K562 (cell line): ENCODE results near the gene SCT. TPM values are rescaled to one million over a fixed set of nuclear protein-coding genes. Genes with fewer than 3 reads are reported as not detected.

ENCODE experiments used
- ARID2 ChIP-seq: fragments of 450-650 bp; IDR thresholded peaks from 2 replicates; pipeline ENCODE4 v1.6.1; 2017; ENCODE audit warnings: antibody characterized with exemption, mild to moderate bottlenecking
- ETV1 ChIP-seq: fragments of 450-650 bp; conservative IDR thresholded peaks from 2 replicates; pipeline ENCODE4 v1.6.1; 2016; ENCODE audit warnings: missing genetic modification characterization, control low read depth, low read depth, missing compliant biosample characterization
- MAFK ChIP-seq: IDR thresholded peaks from 2 replicates; pipeline ENCODE4 v1.6.1; 2011; ENCODE audit warnings: low read length, improper control_type of control experiment
- NEUROD1 ChIP-seq: fragments of 150-350 bp; IDR thresholded peaks from 2 replicates; pipeline ENCODE4 v1.6.1; 2014; ENCODE audit warnings: borderline replicate concordance, low read length, low read depth; ENCODE audit not compliant: partially characterized antibody
- NFXL1 ChIP-seq: fragments of 450-650 bp; formaldehyde crosslinking; IDR thresholded peaks from 2 replicates; pipeline ENCODE4 v1.4.0; 2021; ENCODE audit warnings: mild to moderate bottlenecking
- NR2F6 ChIP-seq: fragments of 450-650 bp; formaldehyde crosslinking; IDR thresholded peaks from 2 replicates; pipeline ENCODE4 v1.4.0; 2020; ENCODE audit warnings: mild to moderate bottlenecking
- PHB2 ChIP-seq: fragments of 450-650 bp; IDR thresholded peaks from 2 replicates; pipeline ENCODE4 v1.6.1; 2017; ENCODE audit warnings: low read depth
- PHF21A ChIP-seq: fragments of 450-650 bp; IDR thresholded peaks from 2 replicates; pipeline ENCODE4 v1.6.1; 2017; ENCODE audit warnings: low read depth, borderline replicate concordance
- POLR2H ChIP-seq: IDR thresholded peaks from 2 replicates; pipeline ENCODE4 v1.6.1; 2016; ENCODE audit warnings: missing genetic modification characterization, low read depth, mild to moderate bottlenecking, control low read depth, missing compliant biosample characterization, moderate library complexity
- SIN3A ChIP-seq, 2 experiments: fragments of 150-350 bp in 1 of 2; IDR thresholded peaks; 2 replicates each; pipeline ENCODE4 v1.6.1; 2011 to 2016; ENCODE audit warnings: borderline replicate concordance in 2 of 2, low read depth in 2 of 2, low read length in 2 of 2, mild to moderate bottlenecking in 2 of 2, moderate library complexity in 2 of 2; ENCODE audit not compliant: control insufficient read depth in 1 of 2
- SIX5 ChIP-seq, 2 experiments: IDR thresholded peaks; 2 replicates each; pipeline ENCODE4 v1.6.1; 2011; ENCODE audit warnings: low read length in 2 of 2, borderline replicate concordance in 1 of 2, low read depth in 1 of 2, mild to moderate bottlenecking in 1 of 2, moderate library complexity in 1 of 2; ENCODE audit not compliant: insufficient read depth in 1 of 2
- SMAD4 ChIP-seq: fragments of 250-450 bp; sonication (Bioruptor Pico); conservative IDR thresholded peaks from 2 replicates; pipeline ENCODE4 v1.8.0; 2021; ENCODE audit warnings: inconsistent platforms, mild to moderate bottlenecking, moderate library complexity
- SNRNP70 ChIP-seq: fragments of 200-400 bp; formaldehyde crosslinking; optimal IDR thresholded peaks from 2 replicates; pipeline ENCODE3; 2017; ENCODE audit warnings: low read depth, low read length
- TARDBP ChIP-seq: fragments of 450-650 bp; IDR thresholded peaks from 2 replicates; pipeline ENCODE4 v1.6.1; 2016
- TCFL5 ChIP-seq: fragments of 250-450 bp; sonication (Bioruptor Pico); conservative IDR thresholded peaks from 2 replicates; pipeline ENCODE4 v1.6.1; 2021; ENCODE audit warnings: mild to moderate bottlenecking, moderate library complexity, matching md5 sums
- TEAD1 ChIP-seq, 2 experiments: fragments of 450-650 bp in 1 of 2; sonication (generic) in 1 of 2; formaldehyde crosslinking; IDR thresholded peaks; 2 replicates each; pipeline versions ENCODE4 v1.4.0 to v1.8.0; 2020 to 2022; ENCODE audit warnings: mild to moderate bottlenecking in 2 of 2, missing genetic modification reagents in 1 of 2
- TFAM ChIP-seq: fragments of 250-450 bp; sonication (Bioruptor Pico); conservative IDR thresholded peaks from 2 replicates; pipeline ENCODE4 v1.5.0; 2021; ENCODE audit warnings: mild to moderate bottlenecking, moderate library complexity
- TOE1 ChIP-seq, 2 experiments: fragments of 450-650 bp in 1 of 2; sonication (generic) in 1 of 2; formaldehyde crosslinking in 1 of 2; IDR thresholded peaks; 2 replicates each; pipeline versions ENCODE4 v1.7.1 to v1.8.0; 2016 to 2022; ENCODE audit warnings: borderline replicate concordance in 2 of 2, mild to moderate bottlenecking in 2 of 2, antibody characterized with exemption in 1 of 2, inconsistent platforms in 1 of 2, low read depth in 1 of 2, missing genetic modification reagents in 1 of 2, moderate library complexity in 1 of 2
- TSC22D4 ChIP-seq: fragments of 450-650 bp; IDR thresholded peaks from 2 replicates; pipeline ENCODE4 v1.6.1; 2016; ENCODE audit warnings: missing genetic modification characterization, missing biosample characterization, control low read depth
- YY1 ChIP-seq, 3 experiments: IDR thresholded peaks; 2 replicates each; pipeline ENCODE4 v1.6.1; 2011; ENCODE audit warnings: low read length in 2 of 3, mild to moderate bottlenecking in 2 of 3, moderate library complexity in 2 of 3, borderline replicate concordance in 1 of 3, control low read depth in 1 of 3, low read depth in 1 of 3; ENCODE audit not compliant: insufficient read depth in 3 of 3, insufficient replicate concordance in 2 of 3, control insufficient read depth in 1 of 3, insufficient read length in 1 of 3; ENCODE audit errors: extremely low read depth in 1 of 3
- ZBED1 ChIP-seq: IDR thresholded peaks from 2 replicates; pipeline ENCODE4 v1.6.1; 2014
- ZNF57 ChIP-seq: fragments of 450-650 bp; formaldehyde crosslinking; IDR thresholded peaks from 2 replicates; pipeline ENCODE4 v1.4.0; 2020; ENCODE audit warnings: mild to moderate bottlenecking, moderate library complexity
- polyA plus RNA-seq, 8 experiments: library from polyadenylated mRNA; depleted of rRNA in 4 of 8; stranded (reverse) in 5 of 8; unstranded in 3 of 8; fragments of >200 nt; fragmentation: Nextera tagmentation in 2 of 8; fragmentation: Illumina TruSeq in 1 of 8; extraction: Ambion mirVana in 2 of 8; extraction: Trizol in 1 of 8; gene quantifications; 2 replicates each; pipeline versions ENCODE4 v1.2.1 to v1.2.3, GENCODE V29; 2011 to 2014; ENCODE audit warnings: inconsistent platforms in 1 of 8, missing spikeins in 1 of 8
- total RNA-seq, 7 experiments: library from RNA; depleted of rRNA in 6 of 7; stranded (reverse); fragments of >200 nt in 6 of 7; fragmentation: Illumina TruSeq in 2 of 7; extraction: Trizol in 2 of 7; gene quantifications; 2 replicates each; pipeline versions ENCODE4 v1.2.1 to v1.2.3, GENCODE V29; 2011 to 2021; ENCODE audit warnings: low replicate concordance in 1 of 7
- TF ChIP-seq, protein P1 (sequence below), 2 experiments: IDR thresholded peaks in 1 of 2; conservative IDR thresholded peaks in 1 of 2; 2 replicates each; pipeline ENCODE4 v1.6.1; 2016; ENCODE audit warnings: low read depth in 2 of 2, mild to moderate bottlenecking in 1 of 2, missing compliant biosample characterization in 1 of 2, missing genetic modification characterization in 1 of 2, moderate library complexity in 1 of 2
- TF ChIP-seq, protein P2 (sequence below): fragments of 450-650 bp; formaldehyde crosslinking; IDR thresholded peaks from 2 replicates; pipeline ENCODE4 v1.4.0; 2022; ENCODE audit warnings: missing genetic modification characterization

The SCT gene
- total and polyA plus RNA-seq, 9 of the 15 experiments (the other 6 are each of a cell fraction or from before 2014, with no cell fraction given): not detected

DNA sequence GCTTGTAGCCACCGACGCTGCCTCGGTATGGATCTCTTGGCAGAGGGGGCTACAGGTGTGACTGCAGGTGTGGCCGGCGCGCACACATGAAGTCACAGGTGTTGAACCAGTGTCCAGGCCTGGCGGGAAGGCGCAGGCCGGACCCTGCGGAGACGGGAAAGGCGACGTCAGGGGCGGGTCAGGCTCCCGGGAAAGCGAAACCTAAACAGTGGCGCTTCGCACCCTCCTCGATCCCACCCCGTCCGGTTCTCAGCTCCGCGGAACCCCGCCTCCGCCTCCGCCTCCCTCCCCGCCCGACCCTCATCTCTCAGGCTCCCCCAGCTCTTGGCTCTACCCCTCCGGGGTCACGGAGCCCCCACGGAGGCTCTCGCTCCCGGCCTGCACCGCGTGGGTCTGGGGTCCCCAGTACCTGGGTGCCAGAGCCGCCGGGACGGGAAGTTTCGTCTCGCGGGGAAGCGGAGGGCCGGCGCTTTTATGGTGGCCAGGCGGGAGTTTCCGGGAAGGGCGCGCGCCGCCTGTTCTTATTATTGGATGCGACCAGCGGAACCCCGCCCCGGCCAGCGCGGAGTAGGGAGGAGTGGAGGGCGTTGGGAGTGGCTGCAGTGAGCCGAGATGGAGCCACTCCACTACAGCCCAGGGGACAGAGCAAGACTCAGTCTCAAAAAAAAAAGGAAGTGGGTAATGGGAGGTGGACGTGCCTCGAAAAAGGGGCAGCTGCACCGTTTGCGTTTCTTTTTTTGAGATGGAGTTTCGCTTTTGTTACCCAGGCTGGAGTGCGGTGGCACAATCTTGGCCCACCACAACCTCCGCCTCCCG lies 11.3 kb downstream of the SCT start, which contains the start of gene IRF7 (continued):
- TF ChIP-seq SIX5 (IDR thresholded peaks at IDR 0.05; ENCODE audit: borderline replicate concordance in 1 of 2, insufficient read depth in 1 of 2, low read depth in 1 of 2, low read length in 2 of 2) (no peak), TOE1 (IDR thresholded peaks at IDR 0.05; ENCODE audit: borderline replicate concordance) (no peak), TOE1 (CRISPR knock-in tag; IDR thresholded peaks at IDR 0.05; ENCODE audit: borderline replicate concordance, low read depth) (no peak), NFXL1 (no peak), NEUROD1 (no peak), ETV1 (tag) (no peak), YY1 (IDR thresholded peaks at IDR 0.05; ENCODE audit: borderline replicate concordance in 1 of 3, control insufficient read depth in 1 of 3, extremely low read depth in 1 of 3, insufficient read depth in 3 of 3, insufficient read length in 1 of 3, insufficient replicate concordance in 2 of 3, low read depth in 1 of 3, low read length in 2 of 3) (peak in 1 of 3 experiments; percentile 26), SIN3A (IDR thresholded peaks at IDR 0.05; ENCODE audit: borderline replicate concordance in 2 of 2, control insufficient read depth in 1 of 2, low read depth in 2 of 2, low read length in 2 of 2) (0 out of 4 replicates have a peak, but pooled peaks of 1 of the 2 experiments have one; percentile 38), ARID2 (no peak), PHB2 (no peak), MAFK (no peak), TSC22D4 (tag) (no peak), POLR2H (peak; percentile 75), TFAM (CRISPR knock-in tag) (no peak), NR2F6 (no peak), PHF21A (no peak), ZBED1 (no peak), SMAD4 (CRISPR knock-in tag) (no peak), ZNF57 (CRISPR knock-in tag) (no peak), TEAD1 (CRISPR knock-in tag; IDR thresholded peaks at IDR 0.05) (no peak), TCFL5 (CRISPR knock-in tag) (no peak), TARDBP (no peak), SNRNP70 (no peak)
- TF ChIP-seq, protein P1, sequence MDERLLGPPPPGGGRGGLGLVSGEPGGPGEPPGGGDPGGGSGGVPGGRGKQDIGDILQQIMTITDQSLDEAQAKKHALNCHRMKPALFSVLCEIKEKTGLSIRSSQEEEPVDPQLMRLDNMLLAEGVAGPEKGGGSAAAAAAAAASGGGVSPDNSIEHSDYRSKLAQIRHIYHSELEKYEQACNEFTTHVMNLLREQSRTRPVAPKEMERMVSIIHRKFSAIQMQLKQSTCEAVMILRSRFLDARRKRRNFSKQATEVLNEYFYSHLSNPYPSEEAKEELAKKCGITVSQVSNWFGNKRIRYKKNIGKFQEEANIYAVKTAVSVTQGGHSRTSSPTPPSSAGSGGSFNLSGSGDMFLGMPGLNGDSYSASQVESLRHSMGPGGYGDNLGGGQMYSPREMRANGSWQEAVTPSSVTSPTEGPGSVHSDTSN (CRISPR knock-in tag; IDR thresholded peaks at IDR 0.05; ENCODE audit: low read depth): no peak
- TF ChIP-seq, protein P1 (tag; conservative IDR thresholded peaks at IDR 0.05; ENCODE audit: low read depth): no peak
- TF ChIP-seq, protein P2, sequence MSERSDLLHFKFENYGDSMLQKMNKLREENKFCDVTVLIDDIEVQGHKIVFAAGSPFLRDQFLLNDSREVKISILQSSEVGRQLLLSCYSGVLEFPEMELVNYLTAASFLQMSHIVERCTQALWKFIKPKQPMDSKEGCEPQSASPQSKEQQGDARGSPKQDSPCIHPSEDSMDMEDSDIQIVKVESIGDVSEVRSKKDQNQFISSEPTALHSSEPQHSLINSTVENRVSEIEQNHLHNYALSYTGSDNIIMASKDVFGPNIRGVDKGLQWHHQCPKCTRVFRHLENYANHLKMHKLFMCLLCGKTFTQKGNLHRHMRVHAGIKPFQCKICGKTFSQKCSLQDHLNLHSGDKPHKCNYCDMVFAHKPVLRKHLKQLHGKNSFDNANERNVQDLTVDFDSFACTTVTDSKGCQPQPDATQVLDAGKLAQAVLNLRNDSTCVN (CRISPR knock-in tag): no peak
